ENCODE measurements around the gene SEMA6D. TPM values are rescaled to one million over a fixed set of nuclear protein-coding genes. Genes with fewer than 3 reads are reported as not detected.
A peak's percentile ranks its signal among the peaks of the same experiment; 100 is the strongest.

The SEMA6D gene
- total RNA-seq, 1 donor from 2014 or later: 3.9 TPM

- DNase-seq: no peak
Observed at GRCh38 chr15:47716516-47716915, 789 bp upstream of the SEMA6D start.

DNA sequence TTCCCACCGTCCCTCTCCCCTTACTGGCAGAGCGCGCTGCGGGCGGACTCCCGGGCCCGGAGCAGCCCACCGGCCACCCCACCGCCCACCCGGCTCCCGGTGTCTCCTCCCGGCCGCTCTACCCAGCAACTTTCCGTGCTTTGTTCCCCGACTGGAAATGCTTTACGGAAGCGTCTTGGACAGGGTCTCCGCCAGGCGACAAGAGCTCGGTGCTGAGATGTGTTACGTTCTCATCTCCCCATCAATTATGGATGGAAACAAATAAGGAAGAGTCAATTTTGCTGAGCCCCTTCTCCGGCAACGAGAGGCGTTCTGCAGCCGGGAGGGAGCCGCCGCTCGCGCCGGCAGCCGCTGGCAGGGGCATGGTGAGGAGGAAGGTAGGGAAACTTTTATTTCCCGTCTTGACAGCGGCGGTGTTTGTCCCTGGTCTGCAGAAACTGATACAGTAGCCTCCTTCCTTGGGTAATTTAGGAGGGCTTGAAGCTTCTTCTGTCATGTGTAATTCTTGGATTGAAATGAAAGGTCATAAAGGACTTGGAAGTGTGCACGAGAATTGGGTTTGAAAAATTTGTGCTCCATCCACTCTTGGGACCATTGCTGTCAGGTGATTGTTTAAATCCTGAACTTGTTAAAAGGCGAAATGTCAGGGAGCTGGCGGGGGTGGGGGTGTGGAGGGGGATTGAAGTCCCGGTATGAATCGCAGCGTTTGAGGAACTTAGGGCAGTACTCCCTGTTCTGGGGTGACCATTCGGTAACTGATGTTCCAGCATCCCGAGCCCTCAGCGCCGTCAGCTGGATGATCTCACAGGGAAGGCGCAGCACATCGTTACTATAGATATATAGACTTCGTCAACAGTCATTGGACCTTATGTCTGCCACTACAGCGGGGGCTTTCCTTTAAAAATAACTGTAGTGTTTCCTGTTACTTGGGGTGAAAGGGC lies 1.5 kb downstream of the SEMA6D start:
- DNase-seq: peak; percentile 44

DNA sequence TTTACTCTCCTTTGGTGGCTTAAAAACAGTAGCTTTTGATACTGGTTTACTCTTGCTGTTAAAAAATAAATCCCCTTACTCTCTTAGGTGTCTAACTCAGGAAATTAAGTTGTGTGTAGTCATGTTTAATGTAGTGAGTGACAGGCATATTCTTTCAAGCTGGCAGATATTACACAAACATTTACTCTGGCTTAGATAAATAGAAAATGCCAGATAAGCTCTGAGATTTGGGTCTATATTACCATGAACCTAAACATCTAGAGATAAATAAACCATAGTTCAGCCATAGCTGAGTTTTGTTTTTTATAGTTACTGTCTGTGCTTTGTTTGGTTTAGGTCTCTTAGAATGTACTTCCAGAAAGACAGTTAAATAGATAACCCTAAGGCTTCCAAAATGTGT lies 2.4 kb downstream of the SEMA6D start:
- no peak for DNase-seq

GRCh38 chr15:47720555-47720954 lies 3.2 kb downstream of the SEMA6D start:
- DNase-seq: no peak

DNA sequence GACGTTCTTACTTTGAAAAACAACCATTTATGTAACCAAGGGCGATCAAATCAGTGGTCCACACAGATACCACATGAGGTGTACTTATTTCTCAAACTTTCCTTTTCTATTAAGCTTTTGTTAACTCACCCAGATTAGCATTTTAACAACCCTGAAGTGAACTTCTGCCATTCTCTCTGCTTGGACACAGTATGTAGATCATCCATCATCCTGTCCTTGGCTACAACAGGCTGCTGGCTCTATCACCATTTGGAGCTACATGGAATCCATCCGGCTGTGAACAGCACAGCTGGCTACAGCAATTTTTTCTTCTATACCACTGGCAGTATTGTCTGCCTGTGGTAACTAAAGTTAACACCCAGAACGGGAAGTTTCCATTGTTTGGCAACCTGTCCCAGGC lies 4.4 kb downstream of the SEMA6D start:
- DNase-seq: no peak

DNA sequence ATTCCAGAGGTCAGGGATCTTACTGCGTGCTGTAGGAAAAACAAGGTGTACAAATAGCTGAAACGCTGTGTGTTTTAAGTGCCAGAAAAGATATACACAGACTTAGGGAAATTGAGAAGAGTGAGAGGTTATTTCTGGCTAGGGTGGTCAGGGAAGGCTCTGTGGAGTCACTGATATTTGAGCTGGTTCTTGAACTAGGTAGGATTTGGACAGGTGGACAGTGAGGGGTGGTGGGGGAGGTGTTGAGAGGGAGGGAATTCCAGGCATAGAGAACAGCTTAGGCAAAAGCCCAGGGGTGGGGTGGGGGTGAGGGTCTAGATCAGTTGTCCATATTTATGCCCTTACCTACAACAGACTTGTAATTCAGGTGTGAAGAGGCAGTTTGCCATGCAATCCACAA lies 7.0 kb downstream of the SEMA6D start:
- no peak for DNase-seq

- no peak for DNase-seq
Observed at GRCh38 chr15:47725051-47725450, 7.7 kb downstream of the SEMA6D start.

GRCh38 chr15:47725906-47726305 lies 8.6 kb downstream of the SEMA6D start:
- no peak for DNase-seq

GRCh38 chr15:47726399-47726823 lies 9.1 kb downstream of the SEMA6D start:
- DNase-seq: peak; percentile 34

- DNase-seq: no peak
Observed at GRCh38 chr15:47727137-47727536, 9.8 kb downstream of the SEMA6D start.

DNA sequence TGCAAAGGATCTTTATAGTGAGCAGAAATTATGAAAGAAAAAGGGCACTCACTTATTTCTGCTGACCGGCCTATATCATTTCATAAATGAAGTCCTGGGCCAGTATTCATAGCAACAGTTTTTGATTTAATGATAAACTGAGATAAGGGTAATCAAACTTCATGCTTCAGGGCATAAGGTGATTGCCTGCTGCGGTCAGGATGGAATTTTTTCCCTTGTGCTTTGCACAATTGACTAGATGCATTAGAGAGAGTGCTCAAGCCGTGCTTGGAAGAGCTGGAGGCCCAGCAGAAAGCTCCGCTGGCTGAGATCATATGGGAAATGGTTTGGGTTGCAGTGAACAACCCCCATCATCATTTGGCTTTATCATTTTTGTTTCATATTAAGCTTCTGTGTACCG lies 10.4 kb downstream of the SEMA6D start:
- DNase-seq: no peak

DNA sequence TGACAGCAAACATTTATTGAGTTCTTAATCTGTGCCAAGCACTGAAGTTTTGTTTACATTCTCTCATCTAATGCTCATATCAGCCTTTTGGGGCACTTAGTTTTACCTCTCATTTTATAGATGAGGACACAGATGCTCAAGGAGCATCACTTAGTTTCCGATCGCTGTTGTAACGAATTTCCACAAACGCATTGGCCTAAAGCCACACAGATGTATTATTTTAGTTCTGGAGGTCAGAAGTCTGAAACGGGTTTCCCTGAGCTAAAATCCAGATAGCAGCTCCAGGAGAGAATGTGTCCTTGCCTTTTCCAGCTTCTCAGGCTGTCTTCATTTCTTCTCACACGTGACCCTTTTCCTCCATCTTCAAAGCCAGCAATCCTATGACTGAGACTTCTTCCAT lies 11.1 kb downstream of the SEMA6D start:
- no peak for DNase-seq

DNA sequence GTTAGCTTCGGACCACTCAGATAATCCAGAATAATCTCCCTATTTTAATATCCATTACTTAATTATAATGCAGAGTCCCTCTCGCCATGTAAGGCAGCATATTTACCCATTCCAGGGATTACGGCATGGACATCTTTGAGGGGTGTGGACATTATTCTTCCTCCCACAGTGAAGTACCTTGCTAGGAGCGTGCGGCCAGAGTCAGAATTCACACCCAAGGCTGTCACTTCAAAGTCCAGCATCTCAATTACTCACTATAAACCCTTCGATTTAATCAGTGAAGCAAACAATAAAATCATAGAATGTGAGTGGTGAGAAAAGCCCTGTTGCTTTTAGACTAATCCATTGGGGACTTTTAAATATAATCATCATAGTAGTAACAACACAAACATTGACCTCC lies 11.6 kb downstream of the SEMA6D start:
- no peak for DNase-seq

GRCh38 chr15:47731230-47731629 lies 13.9 kb downstream of the SEMA6D start:
- DNase-seq: no peak

DNA sequence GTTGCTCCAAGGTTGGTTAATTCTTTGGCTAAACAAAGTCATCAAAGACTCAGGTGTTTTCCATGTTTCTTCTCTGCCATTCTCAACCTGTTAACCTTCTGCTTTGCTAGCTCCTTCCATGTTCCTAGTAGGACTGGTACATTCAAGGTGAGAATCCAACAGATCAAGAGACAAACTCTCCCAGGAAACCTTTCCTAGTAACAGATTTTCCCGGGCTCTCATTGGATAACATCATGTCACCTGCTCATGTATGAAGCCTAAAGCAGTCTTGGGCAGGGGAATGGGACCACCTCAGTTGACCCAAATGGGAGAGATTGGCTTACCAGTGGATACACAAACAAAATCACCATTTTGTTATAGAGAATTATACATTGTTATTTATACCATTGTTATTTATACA lies 14.9 kb downstream of the SEMA6D start:
- no peak for DNase-seq

- no peak for DNase-seq
Observed at GRCh38 chr15:47733085-47733484, 15.8 kb downstream of the SEMA6D start.

- no peak for DNase-seq
Observed at GRCh38 chr15:47736143-47736786, 19.0 kb downstream of the SEMA6D start.

DNA sequence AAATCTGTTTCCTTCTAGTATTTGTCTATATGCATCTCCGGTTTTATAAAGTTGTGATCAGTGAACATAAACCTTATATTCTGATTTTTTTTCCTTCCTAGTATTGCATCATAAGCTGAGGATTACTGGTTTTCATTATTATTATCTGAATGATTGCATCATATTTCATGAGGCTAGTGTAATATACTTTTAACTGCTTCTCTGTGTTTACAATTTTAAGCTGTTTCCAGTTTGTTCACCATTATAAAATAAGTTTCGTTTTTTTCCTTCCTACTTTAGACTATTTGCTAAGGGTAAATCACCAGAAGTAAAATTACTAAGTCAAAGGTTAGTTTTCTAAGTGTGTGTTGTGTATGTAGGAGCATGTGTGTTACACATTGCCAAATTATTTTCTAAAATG lies 20.2 kb downstream of the SEMA6D start:
- no peak for DNase-seq

- DNase-seq: peak; percentile 8
Observed at GRCh38 chr15:47738144-47738825, 21.0 kb downstream of the SEMA6D start.

GRCh38 chr15:47741082-47741481 lies 23.8 kb downstream of the SEMA6D start:
- no peak for DNase-seq

GRCh38 chr15:47741907-47742306 lies 24.6 kb downstream of the SEMA6D start:
- no peak for DNase-seq

DNA sequence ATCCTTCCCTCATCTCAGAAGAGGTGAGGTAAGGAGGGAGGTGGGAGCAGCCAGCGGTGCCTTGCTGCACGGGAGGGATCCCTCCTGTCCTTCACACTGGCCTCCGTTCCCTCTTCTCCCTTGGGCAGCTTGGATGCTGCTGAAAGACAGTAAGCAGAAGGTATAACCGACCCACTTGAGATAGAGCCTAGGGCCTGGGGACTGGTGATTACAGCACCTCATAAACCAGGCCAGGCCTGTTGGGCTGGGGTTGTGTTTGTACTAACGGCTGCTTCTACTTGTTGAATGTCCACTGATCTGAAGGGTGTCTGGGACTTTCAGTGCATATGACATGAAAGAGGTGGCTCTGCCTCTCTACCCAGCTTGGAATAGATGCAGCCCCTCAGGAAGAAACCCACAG lies 25.0 kb downstream of the SEMA6D start:
- DNase-seq: no peak

GRCh38 chr15:47742742-47743141 lies 25.4 kb downstream of the SEMA6D start:
- DNase-seq: no peak

DNA sequence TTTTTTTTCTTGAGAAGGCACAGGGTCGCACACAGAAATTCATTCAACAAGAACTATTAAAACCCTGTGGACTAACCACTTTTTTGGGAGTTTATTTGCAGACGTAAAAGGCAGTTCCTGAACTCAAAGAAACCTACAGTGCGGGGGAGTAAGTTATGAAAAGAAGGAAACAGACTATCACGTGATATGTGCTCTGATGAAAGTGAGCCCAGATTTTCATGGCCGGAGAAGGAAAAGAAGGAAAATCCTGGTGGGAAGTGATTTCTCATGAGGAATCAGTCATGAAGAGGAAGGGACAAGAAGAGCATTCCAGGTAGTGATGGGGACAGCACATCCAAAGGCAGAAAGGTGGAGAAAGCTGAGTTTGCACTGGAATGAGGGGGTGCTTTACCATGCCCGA lies 26.1 kb downstream of the SEMA6D start:
- peak; percentile 21 for DNase-seq

Data from dermis blood vessel endothelial cell (primary cell).